DMS 273 (cell line): ENCODE measurements around the gene ASMTL.

ENCODE experiments used
- DNase-seq: peaks from one replicate; lab custom pipeline; 2025; ENCODE audit not compliant: unreplicated experiment; lab: John Stamatoyannopoulos, UW

ASMTL gene

DNA sequence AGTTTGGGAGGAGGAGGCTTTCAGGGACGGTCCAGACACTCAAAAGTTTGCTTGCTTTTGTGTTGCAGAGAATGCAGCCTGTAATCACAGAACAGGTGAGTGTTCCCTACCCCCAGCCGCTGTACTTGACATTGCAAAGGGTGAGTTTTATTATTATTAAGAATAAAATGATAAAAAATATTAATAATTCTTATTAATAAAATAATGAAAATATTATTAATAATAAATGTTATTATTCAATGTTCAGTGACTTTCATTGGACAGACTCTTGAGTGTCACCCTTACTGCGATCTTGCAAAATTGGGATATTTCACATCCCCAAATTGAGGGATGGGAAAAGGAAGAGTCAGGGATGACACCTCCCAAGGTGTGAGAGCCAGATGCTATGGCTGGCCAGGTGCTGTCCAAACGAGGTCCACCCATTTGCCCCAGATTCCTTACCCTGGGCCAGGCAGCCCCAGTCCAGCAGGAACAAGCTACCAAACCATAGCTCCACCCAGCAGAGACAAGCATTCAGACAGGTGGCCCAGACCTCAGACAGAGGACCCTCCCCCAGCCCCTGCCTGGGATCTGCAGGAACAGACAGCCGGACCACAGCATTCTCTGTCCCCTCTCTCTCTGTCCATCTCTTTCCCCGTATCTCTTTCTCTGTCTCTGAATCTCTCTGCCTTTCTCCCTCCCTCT, 93.8 kb downstream of the ASMTL start:
- no peak for DNase-seq

DNA sequence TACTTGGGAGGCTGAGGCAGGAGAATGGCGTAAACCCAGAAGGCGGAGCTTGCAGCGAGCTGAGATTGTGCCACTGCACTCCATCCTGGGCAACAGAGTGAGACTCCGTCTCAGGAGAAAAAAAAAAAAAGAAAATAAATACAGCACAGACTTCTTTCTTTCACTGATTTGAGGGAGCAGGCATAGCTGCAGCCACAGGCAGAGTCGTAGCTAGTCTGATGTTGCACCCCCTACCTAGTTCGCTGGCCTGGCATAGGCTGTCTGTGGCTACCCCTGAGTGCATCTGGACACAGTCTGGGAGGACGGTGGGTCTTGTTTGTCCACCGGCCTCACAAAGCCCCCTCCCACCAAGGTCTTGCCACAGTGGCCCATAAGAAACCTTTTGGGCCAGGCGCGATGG, 94.7 kb downstream of the ASMTL start:
- DNase-seq, result no peak

DNA sequence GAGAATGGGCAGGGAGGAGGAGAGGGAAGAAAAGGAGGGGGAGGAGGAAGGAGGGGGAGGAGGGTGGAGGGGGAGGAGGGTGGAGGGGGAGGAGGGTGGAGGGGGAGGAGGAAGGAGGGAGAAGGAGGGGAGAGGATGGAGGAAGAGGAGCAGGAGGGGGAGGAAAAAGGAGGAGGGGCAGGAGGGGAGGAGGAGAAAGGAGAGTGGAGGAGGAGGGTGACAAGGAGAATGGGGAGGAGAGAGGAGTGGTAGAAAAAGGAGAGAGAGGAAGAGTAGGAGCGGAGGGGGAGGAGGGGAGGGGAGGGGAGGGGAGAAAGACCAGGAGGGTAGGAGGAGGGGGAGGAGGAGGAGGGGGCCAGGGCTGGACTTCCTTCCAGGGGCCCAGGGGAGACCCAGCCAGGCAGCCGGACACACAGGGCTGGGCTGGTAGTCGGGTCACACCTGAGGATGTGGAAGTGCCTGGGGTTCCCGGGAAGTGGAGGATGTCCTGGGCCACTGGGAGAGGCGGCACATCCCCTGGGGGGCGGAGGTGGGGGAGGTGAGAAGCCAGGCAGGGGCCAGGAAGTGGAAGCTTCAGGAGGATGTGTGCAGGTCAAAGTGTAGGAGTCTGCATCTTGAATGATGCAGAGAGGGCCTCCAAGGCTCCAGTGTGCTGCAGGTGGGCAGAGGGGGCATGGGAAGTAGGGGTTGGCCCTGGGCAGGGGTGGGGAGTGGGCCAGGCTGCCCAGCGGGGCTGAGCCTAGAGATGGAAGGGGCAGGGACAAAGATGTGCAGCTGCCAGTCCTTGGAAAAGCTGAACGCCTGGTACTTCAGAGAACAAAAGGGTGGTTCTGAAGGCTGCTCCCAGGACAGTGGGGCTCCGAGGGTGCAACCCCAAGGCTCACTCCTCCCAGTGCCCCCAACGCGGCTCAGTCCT, 97.3 kb downstream of the ASMTL start:
- DNase-seq, result peak; percentile 22

DNA sequence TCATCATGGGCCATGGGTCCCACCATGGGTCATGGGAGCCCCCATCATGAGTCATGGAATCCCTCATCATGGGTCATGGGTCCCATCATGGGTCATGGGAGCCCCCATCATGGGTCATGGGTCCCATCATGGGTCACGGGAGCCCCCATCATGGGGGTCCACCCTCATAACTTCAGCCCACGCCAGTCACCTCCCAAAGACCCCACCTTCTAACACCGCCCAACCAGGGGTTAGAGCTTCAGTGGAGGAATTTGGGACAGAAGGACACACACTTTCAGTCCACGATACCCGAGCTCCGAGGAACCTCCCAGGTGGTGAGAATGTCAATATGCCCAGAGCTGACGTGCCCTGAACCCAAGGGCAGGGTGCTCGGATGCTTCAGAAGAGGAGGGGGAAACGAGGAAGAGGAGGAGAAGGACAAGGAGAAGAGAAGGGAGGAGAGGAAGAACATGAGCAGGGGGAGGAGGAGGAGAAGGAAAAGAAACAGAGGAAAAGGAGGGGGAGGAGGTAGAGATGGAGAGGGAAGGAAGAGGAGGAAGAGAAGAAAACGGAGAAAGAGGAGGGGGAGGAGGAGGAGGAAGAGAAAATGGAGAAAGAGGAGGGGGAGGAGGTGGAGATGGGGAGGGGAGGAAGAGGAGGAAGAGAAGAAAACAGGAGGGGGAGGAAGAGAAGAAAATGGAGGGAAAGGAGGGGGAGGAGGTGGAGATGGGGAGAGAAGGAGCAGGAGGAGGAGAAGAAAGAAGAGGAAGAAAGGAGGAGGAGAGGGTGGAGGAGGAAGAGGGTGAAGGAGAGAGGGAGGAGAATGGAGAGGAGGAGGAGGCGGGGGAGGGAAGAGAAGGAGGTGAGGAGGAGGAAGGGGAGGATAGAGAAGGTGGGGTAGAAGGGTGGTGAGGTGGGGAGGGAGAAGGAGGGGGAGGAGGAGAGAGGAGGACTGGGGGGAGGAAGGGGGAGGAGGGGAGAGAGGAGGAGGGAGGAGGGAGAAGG, 98.4 kb downstream of the ASMTL start:
- DNase-seq, result no peak
